ENCODE data around the gene KANK4. TPM values are rescaled to one million over a fixed set of nuclear protein-coding genes. Genes with fewer than 3 reads are reported as not detected.
A peak's percentile ranks its signal among the peaks of the same experiment; 100 is the strongest.

The KANK4 gene
- total RNA-seq, 2 experiments from 2014 or later: not detected

DNA sequence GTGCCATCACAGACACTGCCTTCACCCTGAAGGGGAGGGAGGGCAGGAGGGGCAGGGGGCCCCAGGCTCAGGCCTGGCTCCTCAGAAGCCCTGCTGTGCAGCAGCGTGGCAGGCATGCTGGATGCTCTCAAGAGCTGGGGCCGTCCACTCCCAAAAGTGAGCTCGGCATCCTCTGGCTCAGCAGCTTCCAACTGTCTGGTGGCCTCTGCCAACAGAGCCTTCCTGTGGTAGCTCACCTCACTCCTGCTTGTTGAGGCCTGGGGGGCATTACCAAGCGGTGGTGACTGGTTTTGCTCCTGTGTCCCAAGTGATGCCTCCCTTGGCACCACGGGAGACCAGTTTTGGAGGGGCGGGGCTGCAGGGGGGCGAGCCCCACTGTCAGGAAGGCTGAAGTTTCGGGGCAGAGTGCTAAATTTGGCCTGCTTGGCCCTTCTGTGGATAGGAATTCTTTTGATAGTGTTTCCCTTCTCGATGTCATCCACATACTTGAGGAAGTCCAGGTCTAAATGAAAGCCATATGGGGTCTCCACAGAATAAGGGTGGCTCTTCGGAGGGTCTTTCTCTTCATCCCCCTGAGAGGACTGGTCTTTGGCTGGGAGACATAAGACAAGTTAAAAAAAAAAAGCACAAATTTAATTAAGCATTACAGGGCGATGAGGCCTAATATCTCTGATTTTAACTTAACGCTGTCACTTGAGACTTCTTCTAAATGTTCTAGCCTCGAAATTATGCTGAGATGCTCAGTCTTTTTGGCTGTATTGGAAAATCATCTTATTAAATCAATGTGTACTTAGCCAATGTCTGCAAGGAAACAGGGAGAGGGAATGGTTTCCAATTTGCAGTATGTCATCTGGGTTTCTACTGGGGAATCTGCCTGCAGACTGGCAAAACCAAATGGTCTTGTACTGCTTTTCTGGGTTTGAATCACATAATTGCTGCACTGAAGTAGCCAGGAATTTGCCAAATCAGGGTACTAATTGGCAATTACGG lies 44.4 kb downstream of the KANK4 start:
- ATAC-seq: no peak
- peaks cover 16% of the 10 kb centered on the region for H3K4me1 Mint-ChIP-seq (ENCODE audit: low read depth)
- H3K36me3 Mint-ChIP-seq (ENCODE audit: low read depth): peaks cover 2% of the 10 kb centered on the region
- H3K27ac Mint-ChIP-seq: no peak overlapping the region
- no peak for DNase-seq
- no peaks in the 10 kb centered on the region for H3K9me3 Mint-ChIP-seq (ENCODE audit: insufficient read depth)
- ChIA-PET CTCF (no interaction called here), POLR2A (no interaction called here)
- no peaks in the 10 kb centered on the region for H3K27me3 Mint-ChIP-seq (ENCODE audit: low read depth)
- no peak overlapping the region for H3K4me3 Mint-ChIP-seq

DNA sequence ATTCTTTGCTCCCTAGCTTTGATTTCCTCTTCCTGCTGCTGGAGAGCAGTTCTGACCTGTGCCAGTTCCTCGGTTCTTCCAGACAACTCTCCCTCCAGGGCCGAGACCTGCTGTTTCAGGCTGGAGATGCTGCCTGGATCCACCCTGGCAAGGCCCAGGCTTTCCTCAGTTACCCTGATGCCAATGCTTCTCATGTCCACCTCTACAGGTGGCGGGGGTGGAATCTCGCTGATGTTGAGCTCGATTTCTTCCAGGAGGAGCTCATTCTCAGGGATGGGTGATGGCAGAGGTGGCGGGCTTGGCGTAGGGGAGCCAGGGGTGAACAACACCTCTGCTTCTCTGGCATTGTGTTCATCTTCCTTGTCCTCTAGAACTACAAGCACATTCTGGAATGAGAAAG lies 45.3 kb downstream of the KANK4 start:
- H3K36me3 Mint-ChIP-seq (ENCODE audit: low read depth): peaks cover 2% of the 10 kb centered on the region
- no peak for DNase-seq
- CTCF ChIA-PET: no interaction called here
- ATAC-seq: no peak
- H3K27me3 Mint-ChIP-seq (ENCODE audit: low read depth): no peaks in the 10 kb centered on the region
- no peak overlapping the region for H3K4me3 Mint-ChIP-seq
- no peaks in the 10 kb centered on the region for H3K9me3 Mint-ChIP-seq (ENCODE audit: insufficient read depth)
- POLR2A ChIA-PET: no interaction called here
- no peak overlapping the region for H3K27ac Mint-ChIP-seq
- H3K4me1 Mint-ChIP-seq (ENCODE audit: low read depth): peaks cover 16% of the 10 kb centered on the region

DNA sequence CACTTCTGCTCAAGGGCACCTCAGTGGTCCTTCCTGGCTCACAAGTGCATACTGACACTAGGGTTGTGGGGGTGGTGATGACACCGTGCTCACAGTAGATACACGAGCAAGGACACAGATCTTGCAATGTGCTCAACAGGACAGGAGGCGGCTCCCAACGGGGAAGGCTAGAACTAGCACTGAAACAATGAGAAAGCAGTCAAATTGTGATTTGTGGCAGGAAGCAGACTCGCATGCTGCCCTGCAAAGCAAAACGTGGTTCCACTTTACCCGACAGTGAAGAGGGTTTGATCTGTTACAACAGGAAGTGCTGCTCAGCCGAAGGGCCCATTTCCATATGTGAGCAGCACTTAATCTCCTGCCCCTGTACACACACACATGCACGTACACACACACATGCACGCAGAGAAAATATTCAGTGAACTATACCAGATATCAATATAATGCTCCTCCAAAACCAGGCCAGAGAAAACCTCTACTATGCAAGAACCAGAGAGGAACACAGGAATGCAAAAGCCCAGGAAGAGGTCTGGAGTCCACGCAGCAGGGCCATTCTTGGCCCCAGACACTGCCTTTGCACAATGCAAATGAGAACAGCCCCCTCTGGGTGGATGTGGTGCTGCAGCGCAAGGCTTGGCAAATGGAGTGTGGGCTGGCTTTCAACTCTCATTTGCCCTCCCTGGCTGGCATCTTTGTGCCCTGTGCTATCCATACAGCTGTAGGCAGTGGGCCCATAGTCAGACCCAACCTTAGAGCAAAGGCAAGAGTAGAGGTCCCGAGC lies 47.1 kb downstream of the KANK4 start:
- peak; percentile 76 for DNase-seq

DNA sequence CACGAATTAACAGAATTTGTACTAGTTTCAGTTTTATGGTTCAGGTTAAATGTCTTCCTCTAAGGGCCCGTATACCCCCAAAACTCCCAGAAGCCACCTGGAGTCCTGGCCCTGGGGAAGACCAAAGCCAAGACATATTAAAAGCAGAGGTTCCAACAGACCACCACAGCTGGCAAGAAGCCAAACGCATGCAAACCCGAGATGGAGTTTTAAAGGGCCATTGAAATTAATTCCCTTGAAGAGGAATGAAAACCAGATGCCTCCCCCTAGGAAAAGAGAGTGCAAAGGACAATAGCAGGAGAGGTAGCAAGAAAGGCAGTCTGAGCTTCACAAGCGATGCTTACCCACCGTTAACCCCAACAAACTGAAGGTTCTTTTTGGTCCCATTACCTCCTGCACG lies 48.1 kb downstream of the KANK4 start:
- ChIA-PET POLR2A (no interaction called here), CTCF (interaction anchor here (1.8 kb wide), 1 partner anchor 96 kb away, joined by 5 read pairs; no protein-coding TSS in a partner anchor)
- DNase-seq (no peak), ATAC-seq (no peak)
- Mint-ChIP-seq H3K4me3 (no peak overlapping the region), H3K27me3 (ENCODE audit: low read depth) (no peaks in the 10 kb centered on the region), H3K27ac (no peak overlapping the region), H3K9me3 (ENCODE audit: insufficient read depth) (no peaks in the 10 kb centered on the region), H3K36me3 (ENCODE audit: low read depth) (peaks cover 2% of the 10 kb centered on the region), H3K4me1 (ENCODE audit: low read depth) (peaks cover 16% of the 10 kb centered on the region)

More for the DNA sequence above, 47.1 kb downstream of the KANK4 start:
- Mint-ChIP-seq H3K27me3 (ENCODE audit: low read depth) (no peaks in the 10 kb centered on the region), H3K9me3 (ENCODE audit: insufficient read depth) (no peaks in the 10 kb centered on the region), H3K36me3 (ENCODE audit: low read depth) (peaks cover 2% of the 10 kb centered on the region), H3K4me3 (no peak overlapping the region), H3K27ac (peak overlapping the region; percentile 93), H3K4me1 (ENCODE audit: low read depth) (peaks cover 16% of the 10 kb centered on the region)
- peak; percentile 91 for ATAC-seq
- ChIA-PET CTCF (no interaction called here), POLR2A (interaction anchor here (0.5 kb wide), 1 partner anchor 30 kb away, joined by 3 read pairs; no protein-coding TSS in a partner anchor)

DNA sequence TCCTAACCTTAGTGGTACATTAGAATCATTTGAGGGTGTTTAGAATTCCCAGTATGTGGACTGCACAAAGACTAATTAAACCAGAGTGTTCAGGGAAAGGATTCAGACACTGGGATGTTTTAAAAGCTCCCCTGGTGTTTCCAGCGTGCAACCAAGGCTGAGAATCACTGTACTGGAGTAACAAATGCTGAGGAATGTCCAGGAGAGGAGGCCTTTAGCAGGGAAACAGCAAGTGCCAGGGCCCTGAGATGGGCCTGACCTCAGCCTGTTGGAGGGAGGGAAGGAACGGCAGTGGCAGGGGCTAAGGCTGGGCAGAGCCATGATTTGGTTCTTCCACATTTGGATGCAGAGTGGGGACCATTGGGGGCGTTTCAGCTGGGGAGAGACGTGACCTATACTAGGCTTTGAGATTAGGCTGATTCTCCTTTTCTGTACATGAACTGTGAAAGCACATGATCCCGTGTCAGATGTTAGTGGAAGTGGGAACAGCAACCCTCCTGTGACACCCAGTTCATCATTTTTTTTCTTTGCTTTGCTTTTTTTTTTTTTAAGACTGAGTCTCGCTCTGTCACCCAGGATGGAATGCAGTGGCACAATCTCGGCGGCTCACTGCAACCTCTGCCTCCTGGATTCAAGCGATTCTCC lies 49.3 kb downstream of the KANK4 start:
- CTCF ChIA-PET: interaction anchor here (1.8 kb wide), 1 partner anchor 94 kb away, joined by 5 read pairs; no protein-coding TSS in a partner anchor
- Mint-ChIP-seq H3K27ac (no peak overlapping the region), H3K36me3 (ENCODE audit: low read depth) (peaks cover 2% of the 10 kb centered on the region), H3K4me3 (no peak overlapping the region), H3K9me3 (ENCODE audit: insufficient read depth) (no peaks in the 10 kb centered on the region), H3K27me3 (ENCODE audit: low read depth) (no peaks in the 10 kb centered on the region), H3K4me1 (ENCODE audit: low read depth) (peaks cover 16% of the 10 kb centered on the region)
- POLR2A ChIA-PET: no interaction called here
- ATAC-seq: no peak
- DNase-seq: no peak

DNA sequence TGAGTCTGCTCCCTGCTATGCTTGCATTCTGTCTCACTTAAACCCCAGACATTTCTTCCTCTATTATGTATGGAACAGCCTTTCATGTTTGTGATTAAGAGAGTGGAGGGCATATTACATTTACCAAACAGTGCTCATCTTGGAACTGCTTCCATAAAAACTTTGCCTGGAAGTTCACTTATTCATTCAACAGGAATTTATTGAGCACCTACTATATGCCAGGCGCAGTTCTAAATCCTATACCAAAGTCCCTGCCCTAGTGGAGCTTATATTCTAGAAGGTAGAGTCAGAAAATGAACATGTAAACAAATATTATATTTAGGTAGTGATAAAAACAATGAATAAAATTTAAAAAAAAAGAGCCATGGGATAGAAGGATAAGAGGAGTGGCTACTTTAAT lies 49.8 kb downstream of the KANK4 start:
- Mint-ChIP-seq H3K9me3 (ENCODE audit: insufficient read depth) (no peaks in the 10 kb centered on the region), H3K4me3 (no peak overlapping the region), H3K27ac (no peak overlapping the region), H3K4me1 (ENCODE audit: low read depth) (peaks cover 16% of the 10 kb centered on the region), H3K27me3 (ENCODE audit: low read depth) (no peaks in the 10 kb centered on the region), H3K36me3 (ENCODE audit: low read depth) (peaks cover 2% of the 10 kb centered on the region)
- ChIA-PET CTCF (interaction anchor here (1.8 kb wide), 1 partner anchor 94 kb away, joined by 5 read pairs; no protein-coding TSS in a partner anchor), POLR2A (no interaction called here)
- ATAC-seq (no peak), DNase-seq (no peak)

- ATAC-seq: no peak
- Mint-ChIP-seq H3K9me3 (ENCODE audit: insufficient read depth) (no peaks in the 10 kb centered on the region), H3K27me3 (ENCODE audit: low read depth) (no peaks in the 10 kb centered on the region), H3K4me1 (ENCODE audit: low read depth) (peaks cover 16% of the 10 kb centered on the region), H3K4me3 (no peak overlapping the region), H3K36me3 (ENCODE audit: low read depth) (peaks cover 2% of the 10 kb centered on the region), H3K27ac (no peak overlapping the region)
- CTCF ChIA-PET: no interaction called here
- DNase-seq: no peak
- POLR2A ChIA-PET: no interaction called here
Measured at GRCh38 chr1:62268315-62268714, 50.9 kb downstream of the KANK4 start.

GRCh38 chr1:62265956-62266935 lies 53.0 kb downstream of the KANK4 start:
- Mint-ChIP-seq H3K27ac (no peak overlapping the region), H3K27me3 (ENCODE audit: low read depth) (peaks cover 2% of the 10 kb centered on the region)
- no peak for ATAC-seq

GRCh38 chr1:62263814-62264353 lies 55.4 kb downstream of the KANK4 start:
- POLR2A ChIA-PET: no interaction called here

More at GRCh38 chr1:62265956-62266935, 53.0 kb downstream of the KANK4 start:
- no peaks in the 10 kb centered on the region for H3K36me3 Mint-ChIP-seq (ENCODE audit: low read depth)
- H3K9me3 Mint-ChIP-seq (ENCODE audit: insufficient read depth): no peaks in the 10 kb centered on the region
- CTCF ChIA-PET: no interaction called here
- DNase-seq: no peak
- POLR2A ChIA-PET: no interaction called here
- H3K4me1 Mint-ChIP-seq (ENCODE audit: low read depth): peaks cover 3% of the 10 kb centered on the region
- no peak overlapping the region for H3K4me3 Mint-ChIP-seq

GRCh38 chr1:62263006-62263813 lies 56.0 kb downstream of the KANK4 start:
- no peak for ATAC-seq
- CTCF ChIA-PET: interaction anchor here (1.3 kb wide), 1 partner anchor 144 kb away, joined by 4 read pairs; no protein-coding TSS in a partner anchor

More at GRCh38 chr1:62263814-62264353, 55.4 kb downstream of the KANK4 start:
- Mint-ChIP-seq H3K36me3 (ENCODE audit: low read depth) (no peaks in the 10 kb centered on the region), H3K4me3 (no peak overlapping the region), H3K4me1 (ENCODE audit: low read depth) (no peaks in the 10 kb centered on the region), H3K27ac (no peak overlapping the region), H3K9me3 (ENCODE audit: insufficient read depth) (no peaks in the 10 kb centered on the region), H3K27me3 (ENCODE audit: low read depth) (peaks cover 2% of the 10 kb centered on the region)
- CTCF ChIA-PET: interaction anchor here (1.3 kb wide), 1 partner anchor 143 kb away, joined by 4 read pairs; no protein-coding TSS in a partner anchor
- ATAC-seq (no peak), DNase-seq (no peak)

More at GRCh38 chr1:62263006-62263813, 56.0 kb downstream of the KANK4 start:
- Mint-ChIP-seq H3K36me3 (ENCODE audit: low read depth) (no peaks in the 10 kb centered on the region), H3K27me3 (ENCODE audit: low read depth) (peaks cover 2% of the 10 kb centered on the region), H3K4me1 (ENCODE audit: low read depth) (no peaks in the 10 kb centered on the region), H3K27ac (no peak overlapping the region), H3K4me3 (no peak overlapping the region), H3K9me3 (ENCODE audit: insufficient read depth) (no peaks in the 10 kb centered on the region)
- POLR2A ChIA-PET: no interaction called here
- DNase-seq: no peak
